Measurements from ENCODE around the gene ARHGAP22. TPM values are rescaled to one million over a fixed set of nuclear protein-coding genes. Genes with fewer than 3 reads are reported as not detected.

Gene ARHGAP22
- total and polyA plus RNA-seq, 2 of the 4 experiments (the other 2 are of a cell fraction): 28.3 to 30.2 TPM

- ChIA-PET POLR2A (ENCODE audit: unreplicated experiment) (no interaction called here), CTCF (no interaction called here)
- Histone ChIP-seq H4K8ac (ENCODE audit: low read depth in 2 of 2, low read length in 2 of 2) (no peak overlapping the region), H3K9me1 (ENCODE audit: insufficient read depth, low read length) (peaks cover 12% of the 10 kb centered on the region; the same call in 1 of the 2 replicates), H2AFZ (replicated peaks; ENCODE audit: low read length, poor library complexity) (no peak overlapping the region), H4K5ac (ENCODE audit: low read depth, low read length) (no peak overlapping the region), H2AK5ac (ENCODE audit: low read depth, low read length) (no peak overlapping the region), H3K27ac (ENCODE audit: insufficient read depth, low read length) (peak overlapping the region; percentile 26; the same call in 1 of the 2 replicates), H3K4me3 (ENCODE audit: insufficient read depth, low read depth, low read length) (no peak overlapping the region), H3K27me3 (ENCODE audit: control insufficient read depth, insufficient read depth, low read length) (no peaks in the 10 kb centered on the region), H3K4me1 (ENCODE audit: control insufficient read depth, insufficient read depth, low read length) (peaks cover 15% of the 10 kb centered on the region), H3K4me2 (ENCODE audit: low read depth, low read length) (no peak overlapping the region), H3K56ac (ENCODE audit: extremely low read depth, insufficient read depth, low read length) (no peak overlapping the region), H3K36me3 (ENCODE audit: control insufficient read depth, insufficient read depth, low read length) (peaks cover 3% of the 10 kb centered on the region), H3K23ac (ENCODE audit: low read depth, low read length) (no peak overlapping the region), H3K14ac (replicated peaks; ENCODE audit: low read depth, low read length) (no peak overlapping the region), H2BK20ac (ENCODE audit: low read depth, low read length) (no peak overlapping the region), H3K9ac (ENCODE audit: low read depth, low read length) (no peak overlapping the region), H2BK15ac (ENCODE audit: low read depth, low read length) (no peak overlapping the region), H3K18ac (ENCODE audit: low read depth, low read length) (no peak overlapping the region), H2BK5ac (ENCODE audit: low read depth, low read length, poor library complexity, severe bottlenecking) (peak overlapping the region; percentile 13), H2AK9ac (replicated peaks; ENCODE audit: low read depth, low read length, poor library complexity) (no peak overlapping the region), H4K20me1 (ENCODE audit: insufficient read depth, low read length) (peaks cover 4% of the 10 kb centered on the region; the same call in 1 of the 2 replicates), H3K79me1 (ENCODE audit: low read depth in 1 of 2, low read length in 2 of 2) (peaks cover 29 to 83% of the 10 kb centered on the region in 2 experiments), H3K9me3 (ENCODE audit: control insufficient read depth, insufficient read depth, low read length) (no peaks in the 10 kb centered on the region), H4K91ac (ENCODE audit: insufficient read depth, low read depth, low read length) (no peak overlapping the region), H2BK120ac (ENCODE audit: low read depth, low read length) (no peak overlapping the region), H3K4ac (ENCODE audit: low read depth, low read length) (no peak overlapping the region)
- intact Hi-C loops (cut with micrococcal nuclease) (no loop called here), in situ Hi-C loops (cut with MboI; ENCODE audit: low sequenced_read_pairs) (no loop called here), dilution Hi-C loops (cut with HindIII; ENCODE audit: low sequenced_read_pairs, unreplicated experiment) (no loop called here)
- no CpG with 5 or more reads among the region's 2 CpGs for WGBS, 2 experiments (ENCODE audit: extremely low coverage in 2 of 2, insufficient read length in 1 of 2)
- DNase-seq (no peak), ATAC-seq (ENCODE audit: low read depth) (no peak)
- BruUV-seq (replicated peaks): no TSS peak
- TF ChIP-seq MAFK (IDR thresholded peaks at IDR 0.05; ENCODE audit: low read depth, low read length): 0 out of 2 replicates have a peak, but pooled peaks have one; percentile 5
- TF ChIP-seq MXI1 (IDR thresholded peaks at IDR 0.05; ENCODE audit: borderline replicate concordance, low read depth, low read length): no peak
Observed at GRCh38 chr10:48576501-48576900, 28.4 kb downstream of the ARHGAP22 start.

All from IMR-90 (cell line).